Breast epithelium (tissue), 4 donors: ENCODE results near the gene TMTC1. TPM values are rescaled to one million over a fixed set of nuclear protein-coding genes. Genes with fewer than 3 reads are reported as not detected.

ENCODE experiments used
- DNase-seq, 2 donors: peaks; one replicate each; pipeline ENCODE4 v3.0.0-alpha.2; 2019; ENCODE audit warnings: low spot score in 2 of 2
- H3K27ac ChIP-seq, 2 donors: fragments of 200-600 bp; sonication (generic) in 1 of 2; one replicate each; pipeline ENCODE4 v1.5.1; 2016 to 2019; ENCODE audit warnings: mild to moderate bottlenecking in 1 of 2
- H3K27me3 ChIP-seq, 2 donors: fragments of 200-600 bp; sonication (generic) in 1 of 2; one replicate each; pipeline versions ENCODE4 v1.5.1 to v1.6.0; 2017 to 2019; ENCODE audit warnings: control low read depth in 1 of 2, mild to moderate bottlenecking in 1 of 2
- H3K36me3 ChIP-seq: fragments of 200-600 bp; one replicate; pipeline ENCODE4 v1.5.1; 2019
- H3K4me1 ChIP-seq, 2 donors: fragments of 200-600 bp; sonication (generic); one replicate each; pipeline ENCODE4 v1.5.1; 2016 to 2019; ENCODE audit warnings: control low read depth in 1 of 2
- H3K4me3 ChIP-seq, 3 donors: fragments of 200-600 bp; sonication (generic); 1 replicate in 2 of 3; 2 replicates in 1 of 3; pipeline ENCODE4 v1.5.1; 2016 to 2019; ENCODE audit warnings: mild to moderate bottlenecking in 3 of 3, moderate library complexity in 2 of 3
- H3K9me3 ChIP-seq, 2 donors: fragments of 200-600 bp; sonication (generic) in 1 of 2; one replicate each; pipeline ENCODE4 v1.5.1; 2016 to 2019; ENCODE audit warnings: control low read depth in 1 of 2
- POLR2A ChIP-seq: fragments of 450-650 bp; IDR thresholded peaks from one replicate; pipeline ENCODE4 v1.6.1; 2016; ENCODE audit warnings: antibody characterized with exemption, mild to moderate bottlenecking, moderate library complexity
- POLR2AphosphoS5 ChIP-seq, 3 donors: sonication (generic); formaldehyde crosslinking; IDR thresholded peaks; one replicate each; pipeline ENCODE4 v1.6.1; 2017; ENCODE audit warnings: antibody characterized with exemption in 3 of 3
- intact Hi-C: fragments of 100-400 bp; cut with DNase I; formaldehyde crosslinking; loops from one replicate; pipeline ENCODE4 v1.15.1; 2023; ENCODE audit warnings: low total_unique reads
- total RNA-seq, 3 donors: library from RNA; depleted of rRNA; stranded (reverse); fragments of >200 nt; gene quantifications; one replicate each; pipeline ENCODE4 v1.1.0, GENCODE V29; 2016
- TF ChIP-seq, protein P1 (sequence below), 3 donors: fragments of 450-650 bp; IDR thresholded peaks; one replicate each; pipeline ENCODE4 v1.5.1; 2016 to 2017; ENCODE audit warnings: antibody characterized with exemption in 3 of 3, mild to moderate bottlenecking in 3 of 3, moderate library complexity in 3 of 3

TMTC1 gene
- total RNA-seq, 3 donors from 2014 or later: 49.9 to 87.2 (median 71.8) TPM

DNA sequence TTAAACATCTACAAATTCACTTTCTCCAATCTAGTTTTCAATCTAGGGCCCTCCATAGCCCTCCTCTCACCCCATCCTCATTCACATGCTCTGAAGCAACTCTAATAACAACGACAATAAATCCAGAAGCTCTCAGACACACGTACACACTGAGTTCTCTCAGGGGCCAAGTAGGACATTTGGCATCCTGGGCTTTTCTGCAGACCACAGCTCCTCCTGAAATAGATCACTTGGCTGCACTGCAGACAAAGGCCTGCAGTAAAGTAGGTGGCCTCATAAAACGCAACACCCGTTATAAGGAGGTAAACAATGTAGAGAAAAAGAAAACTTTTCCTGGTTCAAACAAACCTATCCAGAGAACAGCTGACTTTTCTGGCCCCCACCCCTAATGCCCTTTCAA lies 111.2 kb downstream of the TMTC1 start:
- intact Hi-C loops: no loop called here
- TF ChIP-seq, protein P1, sequence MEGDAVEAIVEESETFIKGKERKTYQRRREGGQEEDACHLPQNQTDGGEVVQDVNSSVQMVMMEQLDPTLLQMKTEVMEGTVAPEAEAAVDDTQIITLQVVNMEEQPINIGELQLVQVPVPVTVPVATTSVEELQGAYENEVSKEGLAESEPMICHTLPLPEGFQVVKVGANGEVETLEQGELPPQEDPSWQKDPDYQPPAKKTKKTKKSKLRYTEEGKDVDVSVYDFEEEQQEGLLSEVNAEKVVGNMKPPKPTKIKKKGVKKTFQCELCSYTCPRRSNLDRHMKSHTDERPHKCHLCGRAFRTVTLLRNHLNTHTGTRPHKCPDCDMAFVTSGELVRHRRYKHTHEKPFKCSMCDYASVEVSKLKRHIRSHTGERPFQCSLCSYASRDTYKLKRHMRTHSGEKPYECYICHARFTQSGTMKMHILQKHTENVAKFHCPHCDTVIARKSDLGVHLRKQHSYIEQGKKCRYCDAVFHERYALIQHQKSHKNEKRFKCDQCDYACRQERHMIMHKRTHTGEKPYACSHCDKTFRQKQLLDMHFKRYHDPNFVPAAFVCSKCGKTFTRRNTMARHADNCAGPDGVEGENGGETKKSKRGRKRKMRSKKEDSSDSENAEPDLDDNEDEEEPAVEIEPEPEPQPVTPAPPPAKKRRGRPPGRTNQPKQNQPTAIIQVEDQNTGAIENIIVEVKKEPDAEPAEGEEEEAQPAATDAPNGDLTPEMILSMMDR (IDR thresholded peaks at IDR 0.05): no peak
- TF ChIP-seq POLR2A: no peak
- no peak for TF ChIP-seq POLR2AphosphoS5 (IDR thresholded peaks at IDR 0.05)
- Histone ChIP-seq H3K36me3 (no peaks in the 10 kb centered on the region), H3K27me3 (no peaks in the 10 kb centered on the region), H3K4me3 (no peak overlapping the region), H3K9me3 (no peaks in the 10 kb centered on the region), H3K4me1 (no peaks in the 10 kb centered on the region), H3K27ac (no peak overlapping the region)
- no peak for DNase-seq

DNA sequence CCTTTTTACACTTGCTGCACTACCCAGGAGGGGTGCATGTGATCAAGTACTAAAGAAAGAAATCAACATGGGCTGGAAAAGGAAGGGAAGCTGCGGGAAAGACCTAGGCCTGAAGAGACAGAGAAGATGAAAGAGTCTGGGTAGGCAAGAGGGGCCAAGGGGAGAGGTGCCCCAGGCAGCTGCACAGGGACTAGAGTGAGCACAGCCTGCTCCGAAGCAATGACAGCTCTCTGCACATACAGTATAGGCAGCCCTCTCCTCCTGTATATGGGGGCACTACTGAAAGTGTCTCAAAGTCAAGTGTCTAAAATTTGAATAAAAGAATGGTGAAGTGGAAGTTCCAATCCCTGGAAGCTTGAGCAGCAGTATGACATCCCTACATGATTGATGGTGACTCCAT lies 112.0 kb downstream of the TMTC1 start:
- no peaks in the 10 kb centered on the region for H3K27me3 ChIP-seq
- no peak for TF ChIP-seq POLR2AphosphoS5 (IDR thresholded peaks at IDR 0.05)
- TF ChIP-seq, protein P1 (IDR thresholded peaks at IDR 0.05): no peak
- no peak for TF ChIP-seq POLR2A
- no peaks in the 10 kb centered on the region for H3K36me3 ChIP-seq
- intact Hi-C loops: no loop called here
- H3K4me3 ChIP-seq: no peak overlapping the region
- no peaks in the 10 kb centered on the region for H3K9me3 ChIP-seq
- DNase-seq: no peak
- H3K4me1 ChIP-seq: no peaks in the 10 kb centered on the region
- no peak overlapping the region for H3K27ac ChIP-seq

DNA sequence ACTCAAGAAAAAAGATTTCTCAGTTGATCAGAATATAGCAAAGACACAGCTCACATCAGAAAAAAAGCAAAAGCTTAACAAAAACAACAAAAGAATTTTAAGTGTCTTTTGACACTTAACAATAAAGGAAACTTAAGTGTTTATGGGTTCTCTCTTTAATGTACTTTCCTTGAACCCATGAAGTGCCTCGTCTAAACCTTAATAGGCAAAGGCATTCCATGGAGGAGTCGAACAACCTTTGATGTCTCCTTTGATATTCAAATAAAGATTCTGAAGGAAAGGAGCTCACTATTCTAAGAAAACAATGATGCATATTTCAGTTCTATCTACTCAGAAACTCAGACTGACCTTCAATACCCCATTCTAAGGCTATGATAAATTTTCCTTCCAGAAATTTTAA lies 116.7 kb downstream of the TMTC1 start:
- TF ChIP-seq, protein P1 (IDR thresholded peaks at IDR 0.05): no peak
- TF ChIP-seq POLR2AphosphoS5 (IDR thresholded peaks at IDR 0.05) (no peak), POLR2A (no peak)
- intact Hi-C loops: no loop called here

DNA sequence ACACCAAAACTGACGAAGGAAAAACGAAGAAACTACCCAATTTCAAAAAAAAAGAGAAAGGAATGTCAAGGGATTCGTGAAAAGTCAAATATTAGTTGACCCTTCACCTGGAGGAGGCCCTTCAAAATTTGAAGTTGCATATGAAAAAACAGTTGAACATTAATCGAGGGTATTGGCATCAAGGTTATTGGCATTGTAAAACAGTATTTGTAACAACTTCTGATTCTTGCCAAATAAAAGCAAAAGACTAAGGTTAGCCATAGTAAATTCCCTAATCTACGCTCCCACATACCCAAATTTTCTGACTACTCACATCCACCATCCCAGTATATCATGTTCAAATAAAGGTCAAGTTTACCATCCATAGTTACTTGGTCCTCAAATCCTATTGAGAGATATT lies 118.6 kb downstream of the TMTC1 start:
- TF ChIP-seq, protein P1 (IDR thresholded peaks at IDR 0.05): no peak
- TF ChIP-seq POLR2A: no peak
- TF ChIP-seq POLR2AphosphoS5 (IDR thresholded peaks at IDR 0.05): no peak
- no peak overlapping the region for H3K27ac ChIP-seq
- H3K27me3 ChIP-seq: no peaks in the 10 kb centered on the region
- DNase-seq: no peak
- H3K4me1 ChIP-seq: no peaks in the 10 kb centered on the region
- no peaks in the 10 kb centered on the region for H3K9me3 ChIP-seq
- H3K36me3 ChIP-seq: no peaks in the 10 kb centered on the region
- H3K4me3 ChIP-seq: no peak overlapping the region
- intact Hi-C loops: no loop called here

More for the DNA sequence above, 116.7 kb downstream of the TMTC1 start:
- Histone ChIP-seq H3K27ac (no peak overlapping the region), H3K9me3 (no peaks in the 10 kb centered on the region), H3K27me3 (no peaks in the 10 kb centered on the region), H3K36me3 (no peaks in the 10 kb centered on the region), H3K4me3 (no peak overlapping the region), H3K4me1 (no peaks in the 10 kb centered on the region)
- no peak for DNase-seq

DNA sequence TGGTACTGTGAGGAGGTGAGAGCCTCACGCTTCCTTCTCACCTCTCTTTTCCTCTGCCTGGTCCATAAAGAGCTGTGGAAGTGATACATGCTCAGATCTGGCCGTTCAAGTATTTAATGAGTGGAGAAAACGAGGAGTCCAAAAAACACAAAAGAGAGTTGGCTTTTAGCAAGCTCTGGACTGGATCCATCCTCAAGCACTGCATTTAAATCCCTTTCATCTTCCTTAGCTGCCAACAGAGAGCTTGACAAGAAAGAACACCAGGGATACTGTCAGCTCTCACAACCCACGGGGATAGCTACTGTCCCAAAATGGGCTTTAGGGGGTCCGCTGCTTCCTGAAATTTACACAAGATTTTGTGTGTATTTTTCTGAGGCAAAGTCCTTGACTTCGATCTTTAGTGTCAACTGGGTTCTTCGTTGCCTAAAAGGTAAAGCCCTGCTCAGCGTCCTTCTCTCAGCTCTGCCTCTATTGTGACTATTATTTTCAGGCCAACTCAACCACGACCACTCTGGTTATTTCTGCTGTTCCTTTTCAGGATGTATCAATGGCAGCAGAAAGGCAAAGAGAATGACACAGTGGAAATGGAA lies 120.9 kb downstream of the TMTC1 start:
- peak overlapping the region in 1 of 2 donors; percentile 19 for H3K27ac ChIP-seq
- H3K4me1 ChIP-seq: no peaks in the 10 kb centered on the region
- DNase-seq: no peak
- no peaks in the 10 kb centered on the region for H3K27me3 ChIP-seq
- TF ChIP-seq POLR2A (no peak), POLR2AphosphoS5 (IDR thresholded peaks at IDR 0.05) (no peak)
- TF ChIP-seq, protein P1 (IDR thresholded peaks at IDR 0.05): no peak
- H3K9me3 ChIP-seq: no peaks in the 10 kb centered on the region
- intact Hi-C loops: no loop called here
- H3K4me3 ChIP-seq: no peak overlapping the region
- no peaks in the 10 kb centered on the region for H3K36me3 ChIP-seq
